HG02642 (cell line): ENCODE results near the gene TIGIT.

Source experiments
- ATAC-seq: cut with Tn5 transposase; IDR thresholded peaks from one replicate; pipeline ENCODE4 v1.9.1; 2021; ENCODE audit warnings: mild to moderate bottlenecking; ENCODE audit not compliant: unreplicated experiment, poor library complexity

Gene TIGIT

DNA sequence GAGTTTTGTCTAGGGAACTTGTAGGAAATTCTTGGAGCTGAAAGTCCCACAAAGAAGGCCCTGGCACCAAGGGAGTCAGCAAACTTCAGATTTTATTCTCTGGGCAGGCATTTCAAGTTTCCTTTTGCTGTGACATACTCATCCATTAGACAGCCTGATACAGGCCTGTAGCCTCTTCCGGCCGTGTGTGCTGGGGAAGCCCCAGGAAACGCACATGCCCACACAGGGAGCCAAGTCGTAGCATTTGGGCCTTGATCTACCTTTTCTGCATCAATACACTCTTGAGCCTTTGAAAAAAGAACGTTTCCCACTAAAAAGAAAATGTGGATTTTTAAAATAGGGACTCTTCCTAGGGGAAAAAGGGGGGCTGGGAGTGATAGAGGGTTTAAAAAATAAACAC lies 15.0 kb downstream of the TIGIT start:
- peak; percentile 89 for ATAC-seq

GRCh38 chr3:114310695-114311094 lies 16.9 kb downstream of the TIGIT start:
- no peak for ATAC-seq

DNA sequence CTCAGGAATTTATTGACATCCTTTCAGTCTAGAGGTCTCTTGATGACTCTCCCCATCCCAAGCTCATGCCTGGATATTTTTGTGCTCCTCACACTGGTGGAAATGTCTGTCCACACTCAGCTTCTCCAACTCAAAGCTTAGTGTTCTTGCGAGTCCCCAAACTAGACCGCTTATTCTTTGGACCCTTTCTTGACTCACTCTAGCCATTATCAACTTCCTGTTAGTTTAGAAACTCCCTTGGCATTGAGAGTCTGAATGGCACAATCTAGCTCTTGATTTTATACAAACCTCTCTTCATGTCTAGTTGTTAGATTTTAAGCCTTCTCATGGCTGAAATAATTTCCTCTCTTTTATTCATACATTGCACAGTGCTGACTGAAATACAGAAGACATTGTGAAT lies 19.6 kb downstream of the TIGIT start:
- ATAC-seq = no peak

GRCh38 chr3:114314282-114314681 lies 20.5 kb downstream of the TIGIT start:
- ATAC-seq = no peak

DNA sequence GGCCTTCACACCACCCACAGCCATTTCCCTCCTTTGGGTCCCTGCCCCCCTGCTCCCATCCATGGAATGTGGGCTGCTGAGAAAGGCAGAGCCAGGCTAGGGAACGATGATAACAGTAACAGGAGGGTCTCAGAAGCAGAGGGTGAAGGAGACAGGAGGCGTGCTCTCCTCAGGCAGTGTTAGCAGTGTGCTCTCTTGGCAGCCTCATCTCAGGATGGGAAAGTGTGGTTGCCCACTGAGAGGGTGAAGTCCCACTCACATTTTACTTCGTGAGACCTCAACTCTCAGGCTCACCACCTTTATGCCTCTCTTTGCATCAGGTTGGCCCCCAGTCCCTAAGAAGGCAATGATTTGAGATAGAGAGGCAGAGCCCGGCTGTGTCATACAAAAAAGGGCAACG lies 24.5 kb downstream of the TIGIT start:
- ATAC-seq = no peak

- no peak for ATAC-seq
Measured at GRCh38 chr3:114319453-114319852, 25.6 kb downstream of the TIGIT start.

- no peak for ATAC-seq
Measured at GRCh38 chr3:114320246-114320645, 26.4 kb downstream of the TIGIT start.

GRCh38 chr3:114323546-114324254 lies 29.9 kb downstream of the TIGIT start:
- peak; percentile 67 for ATAC-seq

GRCh38 chr3:114327665-114328064 lies 33.8 kb downstream of the TIGIT start:
- ATAC-seq = no peak

GRCh38 chr3:114328345-114328744 lies 34.5 kb downstream of the TIGIT start:
- no peak for ATAC-seq

DNA sequence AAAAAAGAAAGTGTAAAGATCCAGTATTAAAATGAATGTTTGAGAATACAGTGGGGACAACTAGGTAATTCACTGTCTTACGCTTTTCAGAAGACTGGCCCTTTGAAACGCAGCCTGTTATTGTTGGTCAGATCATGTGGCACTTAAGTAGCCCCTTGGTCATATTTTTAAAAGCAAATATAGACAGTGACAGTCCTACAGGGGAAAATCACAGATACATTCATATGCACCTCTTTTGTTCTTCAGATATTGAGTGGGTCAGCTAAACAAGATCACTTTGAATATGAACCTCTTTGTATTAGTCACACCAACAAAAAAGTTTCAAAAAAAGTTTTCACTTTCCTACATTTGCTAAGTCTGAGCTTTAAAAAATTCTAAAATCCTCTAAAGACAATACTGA lies 36.0 kb downstream of the TIGIT start:
- no peak for ATAC-seq

DNA sequence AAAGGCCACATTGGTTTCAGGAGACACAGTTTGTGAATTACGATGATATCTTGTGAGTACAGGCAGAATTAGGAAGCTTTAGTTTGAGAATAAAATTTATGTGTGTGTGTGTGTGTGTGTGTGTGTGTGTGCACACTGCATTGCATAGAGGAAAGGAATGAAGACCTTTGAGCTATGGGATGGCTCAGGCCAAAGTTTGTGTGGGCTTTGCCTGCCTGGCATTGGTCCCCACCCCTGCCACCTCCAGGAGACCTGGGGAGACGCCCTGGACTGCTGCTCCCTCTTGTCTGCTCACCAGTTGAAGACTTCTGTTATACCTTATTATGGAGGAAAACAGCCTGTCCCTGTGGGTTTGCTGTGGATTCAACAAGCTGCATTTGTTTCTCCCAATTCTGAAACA lies 37.2 kb downstream of the TIGIT start:
- ATAC-seq = no peak

- ATAC-seq = no peak
Measured at GRCh38 chr3:114331710-114332109, 37.9 kb downstream of the TIGIT start.

GRCh38 chr3:114332342-114333179 lies 38.7 kb downstream of the TIGIT start:
- ATAC-seq = no peak

DNA sequence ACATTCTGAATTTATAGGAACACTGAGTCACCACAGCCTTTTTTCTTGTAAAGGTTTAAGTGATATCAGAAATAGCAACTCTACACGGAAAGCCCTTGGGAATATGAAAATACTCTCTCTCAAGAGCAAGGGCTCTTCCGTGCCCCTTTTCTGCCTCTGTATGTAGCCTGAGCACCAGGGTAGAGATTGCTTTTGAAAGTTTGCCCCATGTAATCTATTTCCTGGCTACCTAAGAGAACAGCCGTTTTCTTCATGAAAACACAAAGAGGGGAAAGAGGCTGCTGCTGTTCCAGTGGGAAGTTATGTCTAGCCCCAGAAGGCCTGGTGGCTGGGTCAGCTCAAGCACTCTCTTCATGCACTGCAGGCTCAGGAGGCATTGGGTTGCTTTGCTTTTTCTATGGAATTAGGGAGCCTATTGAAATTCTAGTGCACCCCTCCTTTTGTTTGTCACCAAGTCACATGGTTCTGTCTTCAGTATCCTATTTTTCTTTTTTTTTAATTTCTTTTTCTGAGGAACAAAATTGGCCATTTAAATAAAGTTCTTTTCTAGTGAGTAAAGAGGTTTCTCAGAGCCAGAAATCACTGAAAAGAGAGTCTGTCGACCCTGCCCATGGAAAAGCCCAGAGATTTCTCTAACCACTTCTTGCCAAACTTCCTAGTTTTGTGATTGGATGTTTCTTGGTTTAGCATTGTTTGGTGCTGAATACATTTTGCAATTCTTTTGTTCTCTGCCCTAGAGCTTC lies 39.5 kb downstream of the TIGIT start:
- ATAC-seq = no peak

DNA sequence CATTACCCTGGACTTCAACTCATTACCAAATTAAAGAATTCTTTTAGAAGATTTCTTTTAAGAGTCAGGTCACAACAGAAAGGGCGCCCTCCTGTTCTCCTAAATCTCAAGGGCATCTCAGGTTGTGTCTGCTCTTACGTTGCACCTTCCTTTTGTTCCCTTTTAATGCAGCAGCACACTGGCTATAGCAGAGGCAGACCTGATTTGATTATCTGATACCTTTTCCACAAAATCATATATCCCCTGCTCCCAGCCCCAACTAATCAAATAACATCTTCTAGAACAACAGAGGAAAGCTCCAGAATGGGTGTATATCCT lies 40.1 kb downstream of the TIGIT start:
- ATAC-seq = no peak

GRCh38 chr3:114336122-114336697 lies 42.4 kb downstream of the TIGIT start:
- ATAC-seq = no peak

GRCh38 chr3:114336857-114337256 lies 43.0 kb downstream of the TIGIT start:
- no peak for ATAC-seq

GRCh38 chr3:114338651-114339357 lies 45.0 kb downstream of the TIGIT start:
- no peak for ATAC-seq

DNA sequence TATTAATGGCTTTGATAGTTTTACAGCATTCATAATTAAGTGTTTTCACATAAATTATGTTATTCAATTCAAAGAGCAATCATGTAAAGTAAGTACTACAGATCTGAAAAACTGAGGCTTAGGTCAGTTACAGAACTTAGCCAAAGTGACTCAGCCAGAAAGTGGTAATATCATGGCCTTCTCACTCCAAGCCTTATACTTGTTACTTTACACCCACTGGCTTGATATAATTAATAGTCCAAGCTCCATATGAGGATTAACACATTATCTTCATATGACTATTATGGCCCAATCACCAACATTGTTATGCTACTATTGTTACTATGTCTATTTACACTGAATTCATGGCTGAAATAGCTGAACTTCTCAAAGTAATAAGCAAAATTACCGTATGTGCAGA lies 50.7 kb downstream of the TIGIT start:
- ATAC-seq = no peak
